GM12873 (cell line): Measurements from ENCODE around the gene ZNF473.

ENCODE experiments used
- TF ChIP-seq, protein P1 (sequence below): IDR thresholded peaks from 2 replicates; pipeline ENCODE4 v1.5.1; 2012; ENCODE audit warnings: low read depth, mild to moderate bottlenecking, moderate library complexity, low read length, control low read depth; ENCODE audit not compliant: insufficient read depth; ENCODE audit errors: missing control alignments

Gene ZNF473

GRCh38 chr19:50024719-50025021 lies 1.1 kb upstream of the ZNF473 start:
- TF ChIP-seq, protein P1, sequence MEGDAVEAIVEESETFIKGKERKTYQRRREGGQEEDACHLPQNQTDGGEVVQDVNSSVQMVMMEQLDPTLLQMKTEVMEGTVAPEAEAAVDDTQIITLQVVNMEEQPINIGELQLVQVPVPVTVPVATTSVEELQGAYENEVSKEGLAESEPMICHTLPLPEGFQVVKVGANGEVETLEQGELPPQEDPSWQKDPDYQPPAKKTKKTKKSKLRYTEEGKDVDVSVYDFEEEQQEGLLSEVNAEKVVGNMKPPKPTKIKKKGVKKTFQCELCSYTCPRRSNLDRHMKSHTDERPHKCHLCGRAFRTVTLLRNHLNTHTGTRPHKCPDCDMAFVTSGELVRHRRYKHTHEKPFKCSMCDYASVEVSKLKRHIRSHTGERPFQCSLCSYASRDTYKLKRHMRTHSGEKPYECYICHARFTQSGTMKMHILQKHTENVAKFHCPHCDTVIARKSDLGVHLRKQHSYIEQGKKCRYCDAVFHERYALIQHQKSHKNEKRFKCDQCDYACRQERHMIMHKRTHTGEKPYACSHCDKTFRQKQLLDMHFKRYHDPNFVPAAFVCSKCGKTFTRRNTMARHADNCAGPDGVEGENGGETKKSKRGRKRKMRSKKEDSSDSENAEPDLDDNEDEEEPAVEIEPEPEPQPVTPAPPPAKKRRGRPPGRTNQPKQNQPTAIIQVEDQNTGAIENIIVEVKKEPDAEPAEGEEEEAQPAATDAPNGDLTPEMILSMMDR, result no peak

- TF ChIP-seq, protein P1, result peak; percentile 38
These were observed 597 bp upstream of the ZNF473 start, which contains the start of gene VRK3 for GRCh38 chr19:50025022-50025793. Gene VRK3, minus strand, starts transcription at chr19:50025372. Its CDS starts 9,210 bp downstream, at chr19:50016162.

GRCh38 chr19:50026550-50026906 lies 723 bp downstream of the ZNF473 start:
- TF ChIP-seq, protein P1, result no peak

DNA sequence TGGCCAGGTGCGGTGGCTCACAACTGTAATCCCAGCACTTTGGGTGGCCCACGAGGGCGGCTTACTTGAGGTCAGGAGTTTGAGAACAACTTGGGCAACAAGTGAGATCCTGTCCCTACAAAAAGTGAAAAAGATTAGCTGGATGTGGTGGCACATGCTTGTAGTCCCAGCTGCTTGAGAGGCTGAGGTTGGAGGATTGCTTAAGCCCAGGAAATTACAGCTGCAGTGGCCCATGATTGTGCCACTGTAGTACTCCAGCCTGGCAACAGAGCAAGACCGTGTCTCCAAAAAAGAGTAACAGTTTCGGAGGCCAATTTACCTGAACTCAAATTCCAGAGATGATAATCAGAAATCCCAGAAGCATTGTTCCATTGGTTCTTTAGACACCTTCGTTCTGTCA lies 4.4 kb downstream of the ZNF473 start:
- TF ChIP-seq, protein P1, result no peak

- TF ChIP-seq, protein P1, result no peak
These were observed 5.1 kb downstream of the ZNF473 start for GRCh38 chr19:50030937-50031336.

- TF ChIP-seq, protein P1, result no peak
These were observed 11.1 kb downstream of the ZNF473 start for GRCh38 chr19:50036908-50037307.

GRCh38 chr19:50039968-50040367 lies 14.2 kb downstream of the ZNF473 start:
- TF ChIP-seq, protein P1, result no peak
